ENCODE data around the gene WLS. TPM values are rescaled to one million over a fixed set of nuclear protein-coding genes. Genes with fewer than 3 reads are reported as not detected.
"Not testable (repeated sequence)": the region's sequence is repeated elsewhere in the genome, so short reads cannot be mapped to it uniquely, and the experiment has no call there.

WLS gene
- total RNA-seq, 2 donors from 2014 or later, result 51.0 to 55.8 TPM

DNA sequence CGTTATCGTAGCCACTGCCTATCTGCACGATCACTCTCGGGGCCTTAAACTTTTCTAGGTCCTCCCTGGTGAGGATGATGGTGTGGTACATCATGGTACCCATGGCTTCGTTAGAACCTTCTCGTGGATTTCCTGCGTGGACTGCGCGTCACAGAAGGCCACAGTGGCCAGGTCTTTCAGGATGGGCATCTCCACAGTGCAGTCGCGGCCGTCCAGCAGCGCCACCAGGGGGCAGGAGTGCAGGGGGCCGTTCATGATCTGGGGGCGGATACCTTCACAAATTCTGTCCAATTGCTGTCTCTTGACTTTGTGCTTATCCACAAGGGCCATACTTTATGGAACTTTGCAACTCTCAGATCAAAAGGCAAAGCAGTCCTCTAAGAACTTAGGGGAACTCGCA, 69.6 kb downstream of the WLS start:
- Histone ChIP-seq H3K36me3 (peaks cover 14% of the 10 kb centered on the region), H3K27me3 (no peaks in the 10 kb centered on the region), H3K4me3 (no peak overlapping the region), H3K27ac (no peak overlapping the region), H3K4me1 (peaks cover 0 to 17% of the 10 kb centered on the region in 2 donors), H3K9me3 (no peaks in the 10 kb centered on the region)
- TF ChIP-seq, protein P1, sequence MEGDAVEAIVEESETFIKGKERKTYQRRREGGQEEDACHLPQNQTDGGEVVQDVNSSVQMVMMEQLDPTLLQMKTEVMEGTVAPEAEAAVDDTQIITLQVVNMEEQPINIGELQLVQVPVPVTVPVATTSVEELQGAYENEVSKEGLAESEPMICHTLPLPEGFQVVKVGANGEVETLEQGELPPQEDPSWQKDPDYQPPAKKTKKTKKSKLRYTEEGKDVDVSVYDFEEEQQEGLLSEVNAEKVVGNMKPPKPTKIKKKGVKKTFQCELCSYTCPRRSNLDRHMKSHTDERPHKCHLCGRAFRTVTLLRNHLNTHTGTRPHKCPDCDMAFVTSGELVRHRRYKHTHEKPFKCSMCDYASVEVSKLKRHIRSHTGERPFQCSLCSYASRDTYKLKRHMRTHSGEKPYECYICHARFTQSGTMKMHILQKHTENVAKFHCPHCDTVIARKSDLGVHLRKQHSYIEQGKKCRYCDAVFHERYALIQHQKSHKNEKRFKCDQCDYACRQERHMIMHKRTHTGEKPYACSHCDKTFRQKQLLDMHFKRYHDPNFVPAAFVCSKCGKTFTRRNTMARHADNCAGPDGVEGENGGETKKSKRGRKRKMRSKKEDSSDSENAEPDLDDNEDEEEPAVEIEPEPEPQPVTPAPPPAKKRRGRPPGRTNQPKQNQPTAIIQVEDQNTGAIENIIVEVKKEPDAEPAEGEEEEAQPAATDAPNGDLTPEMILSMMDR (IDR thresholded peaks at IDR 0.05), result peak in 1 of 2 donors; percentile 20
- DNase-seq (ENCODE audit: low spot score), result no peak

DNA sequence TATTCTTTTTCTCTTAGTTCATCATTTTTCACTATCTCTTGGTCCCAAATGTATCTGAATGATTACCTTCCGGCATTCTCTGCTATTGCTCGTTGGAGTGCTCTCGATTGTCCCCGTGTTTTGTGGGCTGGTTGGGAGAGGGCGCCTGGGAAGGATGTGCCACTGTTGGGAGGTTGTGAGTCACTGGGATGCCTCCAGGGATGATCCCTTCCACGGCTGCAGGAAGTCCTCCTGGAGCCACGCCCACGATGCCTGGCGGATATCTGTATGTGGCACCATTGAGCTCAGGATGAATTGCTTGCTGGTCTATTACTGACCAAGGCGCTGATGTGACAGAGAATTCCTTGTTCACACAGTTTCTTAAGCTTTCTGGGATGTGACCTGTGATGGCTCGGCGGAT, 70.7 kb downstream of the WLS start:
- H3K27me3 ChIP-seq; H3K4me3 ChIP-seq; H3K9me3 ChIP-seq; H3K27ac ChIP-seq; H3K4me1 ChIP-seq; DNase-seq (ENCODE audit: low spot score): not testable (repeated sequence)
- peaks cover 15% of the 10 kb centered on the region for H3K36me3 ChIP-seq

DNA sequence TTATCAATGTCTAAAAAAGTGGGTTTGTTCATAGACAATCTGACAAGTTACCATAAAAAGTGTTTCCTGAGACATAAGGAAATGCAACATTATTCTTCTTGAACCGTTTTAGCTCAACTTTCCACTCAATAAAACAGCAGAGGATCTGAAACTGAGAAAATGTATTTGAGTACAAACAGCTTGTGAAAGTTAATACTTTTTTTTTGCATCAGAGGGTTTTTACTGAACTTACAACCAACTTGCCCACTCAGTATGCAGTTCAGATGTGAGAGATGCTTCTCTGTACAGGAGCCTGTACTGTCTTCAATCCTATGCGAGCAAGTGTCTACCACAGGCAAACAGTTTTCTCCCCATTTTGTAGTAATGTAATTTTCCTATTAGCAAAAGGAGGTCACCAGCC, 71.4 kb downstream of the WLS start:
- not testable (repeated sequence) for H3K9me3 ChIP-seq

DNA sequence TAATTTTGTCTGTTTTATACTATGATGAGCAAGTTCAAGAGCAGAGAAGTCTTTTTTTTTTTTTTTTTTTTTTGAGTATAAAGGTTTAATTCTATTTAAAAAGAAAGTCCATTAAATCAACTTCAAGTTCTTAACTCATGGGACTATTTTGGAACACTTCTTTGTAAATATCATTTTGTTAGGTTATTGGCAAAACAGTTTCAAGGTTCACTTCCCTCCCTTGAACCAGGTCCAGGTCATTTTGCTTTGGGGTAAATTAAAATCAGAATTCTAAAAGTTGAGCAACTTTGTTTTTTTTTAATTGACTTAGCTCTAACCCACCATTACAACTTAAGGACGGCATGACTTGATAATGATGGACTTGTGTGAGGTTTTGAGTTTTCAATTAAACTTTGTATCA, 72.3 kb downstream of the WLS start:
- TF ChIP-seq, protein P1 (IDR thresholded peaks at IDR 0.05), result no peak
- H3K27me3 ChIP-seq, result no peaks in the 10 kb centered on the region

More for the DNA sequence above, 71.4 kb downstream of the WLS start:
- H3K4me3 ChIP-seq; DNase-seq (ENCODE audit: low spot score); H3K27ac ChIP-seq; H3K27me3 ChIP-seq; H3K4me1 ChIP-seq: not testable (repeated sequence)
- H3K36me3 ChIP-seq, result peaks cover 15% of the 10 kb centered on the region

DNA sequence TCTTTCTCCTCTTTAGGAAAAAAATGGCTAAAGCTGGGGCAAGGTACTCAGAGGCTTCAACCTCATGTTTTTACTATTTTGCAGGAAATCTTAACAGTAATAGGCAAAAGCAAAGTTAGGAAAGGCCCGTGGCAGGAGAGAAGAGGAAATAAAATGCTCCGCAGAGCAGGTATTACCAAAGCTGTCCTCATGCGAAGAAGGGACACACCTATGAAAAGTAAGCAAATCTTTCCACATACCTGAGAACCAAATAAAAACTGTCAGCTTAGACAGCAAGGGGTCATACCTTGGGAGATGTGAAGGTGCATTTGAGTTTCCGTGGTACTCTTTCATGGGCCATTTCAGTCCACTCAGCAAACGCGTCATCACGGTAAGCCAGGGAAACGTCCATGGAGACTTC, 73.5 kb downstream of the WLS start:
- TF ChIP-seq, protein P1 (IDR thresholded peaks at IDR 0.05), result no peak
- H3K4me3 ChIP-seq, result no peak overlapping the region
- H3K27ac ChIP-seq, result no peak overlapping the region
- DNase-seq (ENCODE audit: low spot score), result no peak
- H3K36me3 ChIP-seq, result peaks cover 17% of the 10 kb centered on the region
- H3K27me3 ChIP-seq, result no peaks in the 10 kb centered on the region
- H3K9me3 ChIP-seq, result no peaks in the 10 kb centered on the region
- H3K4me1 ChIP-seq, result no peaks in the 10 kb centered on the region

More for the DNA sequence above, 72.3 kb downstream of the WLS start:
- H3K4me1 ChIP-seq, result no peaks in the 10 kb centered on the region
- no peak overlapping the region for H3K4me3 ChIP-seq
- no peak overlapping the region for H3K27ac ChIP-seq
- DNase-seq (ENCODE audit: low spot score), result no peak
- no peaks in the 10 kb centered on the region for H3K9me3 ChIP-seq
- peaks cover 15% of the 10 kb centered on the region for H3K36me3 ChIP-seq

DNA sequence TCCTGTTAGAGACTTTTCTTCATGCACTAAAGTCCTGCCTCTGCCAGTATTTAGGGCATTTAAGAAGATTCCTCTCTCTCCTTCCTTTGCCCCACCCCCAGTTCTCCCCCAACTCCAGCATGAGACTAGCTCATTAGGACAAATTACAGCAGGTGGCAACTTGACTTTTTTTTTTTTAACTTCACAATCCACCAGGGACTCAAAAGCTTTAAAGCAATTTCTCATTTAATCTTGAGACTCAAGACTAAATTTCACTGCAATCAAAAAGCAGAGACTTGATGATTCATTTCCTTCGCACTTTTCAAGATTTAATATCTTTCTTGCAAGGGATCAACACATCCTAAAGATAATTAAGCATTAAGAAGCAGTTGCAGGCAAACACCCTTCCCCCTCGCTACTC, 74.9 kb downstream of the WLS start:
- Histone ChIP-seq H3K27ac (no peak overlapping the region), H3K27me3 (no peaks in the 10 kb centered on the region), H3K4me1 (no peaks in the 10 kb centered on the region), H3K9me3 (no peaks in the 10 kb centered on the region), H3K4me3 (no peak overlapping the region), H3K36me3 (peaks cover 24% of the 10 kb centered on the region)
- no peak for DNase-seq (ENCODE audit: low spot score)
- TF ChIP-seq, protein P1 (IDR thresholded peaks at IDR 0.05), result no peak

DNA sequence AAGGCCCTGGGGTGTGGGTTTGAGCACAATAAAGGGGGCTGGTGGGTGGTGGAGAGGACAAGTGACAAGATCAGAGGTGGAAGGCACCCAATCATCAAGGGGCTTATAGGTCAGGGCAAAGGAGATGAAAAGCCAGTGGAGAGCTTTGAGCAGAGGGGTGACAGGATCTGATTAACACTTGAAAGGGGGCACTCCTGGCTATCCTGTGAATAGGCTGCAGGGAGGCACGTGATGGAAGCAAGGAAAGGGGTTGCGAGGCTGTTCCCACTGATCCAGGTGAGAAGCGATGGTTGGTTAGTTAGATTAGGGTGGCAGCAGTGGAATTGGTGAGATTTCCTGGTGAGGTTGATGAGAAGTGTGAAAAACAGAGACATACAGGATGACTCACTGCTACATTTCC, 80.6 kb downstream of the WLS start:
- TF ChIP-seq, protein P1 (IDR thresholded peaks at IDR 0.05), result no peak
- no peak overlapping the region for H3K4me3 ChIP-seq
- no peaks in the 10 kb centered on the region for H3K9me3 ChIP-seq
- H3K4me1 ChIP-seq, result peaks cover 0 to 11% of the 10 kb centered on the region in 2 donors
- peaks cover 14% of the 10 kb centered on the region for H3K36me3 ChIP-seq
- no peak for DNase-seq (ENCODE audit: low spot score)
- no peak overlapping the region for H3K27ac ChIP-seq
- H3K27me3 ChIP-seq, result no peaks in the 10 kb centered on the region

All from right atrium auricular region (tissue), 2 donors.